Stimulated activated CD8-positive, alpha-beta memory T cell treated with anti-CD3 and anti-CD28 coated beads, Interleukin-2, amount 100 ng/mL, for 48 hours (primary cell): ENCODE results near the gene WIPI1.
A peak's percentile ranks its signal among the peaks of the same experiment; 100 is the strongest.

Experiments
- DNase-seq, 2 donors: peaks; one replicate each; pipeline ENCODE4 v3.0.0-alpha.2; 2020; ENCODE audit warnings: low read depth in 2 of 2

Gene WIPI1

DNA sequence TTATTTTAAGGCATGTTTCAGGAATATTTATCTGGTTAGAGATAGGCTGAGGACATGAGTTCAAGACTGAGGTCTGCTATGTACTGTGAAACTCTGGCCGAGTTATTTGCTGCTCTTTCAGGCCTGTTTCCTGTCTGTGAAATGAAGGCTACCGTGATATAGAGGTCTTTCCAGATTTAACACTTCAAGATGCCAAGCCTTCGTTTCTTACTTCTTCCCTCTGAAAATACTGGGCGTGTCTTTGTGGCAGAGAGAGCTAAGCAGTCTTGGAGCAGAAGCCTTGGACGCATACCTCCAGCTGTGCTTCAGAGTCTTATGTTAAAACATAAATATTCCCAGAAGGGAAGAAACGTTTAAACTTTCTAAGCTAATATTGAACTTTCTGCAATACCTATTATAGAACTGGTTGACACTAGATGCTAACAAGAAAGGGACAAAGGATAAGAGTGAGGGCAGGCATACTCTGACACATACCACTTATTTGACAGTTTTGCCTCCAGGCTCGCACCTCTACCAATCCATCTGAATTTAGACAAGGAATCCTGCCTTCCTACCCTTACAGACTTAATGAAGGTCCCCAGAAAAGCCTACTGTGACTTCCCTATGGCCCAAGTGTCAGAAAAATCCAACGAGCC, 17.5 kb downstream of the WIPI1 start:
- no peak for DNase-seq

GRCh38 chr17:68437979-68438822, 19.1 kb downstream of the WIPI1 start:
- DNase-seq = no peak

- DNase-seq = peak; percentile 62 to 72
Measured at GRCh38 chr17:68435876-68436842, 21.1 kb downstream of the WIPI1 start.

GRCh38 chr17:68435361-68435760, 21.9 kb downstream of the WIPI1 start:
- no peak for DNase-seq

DNA sequence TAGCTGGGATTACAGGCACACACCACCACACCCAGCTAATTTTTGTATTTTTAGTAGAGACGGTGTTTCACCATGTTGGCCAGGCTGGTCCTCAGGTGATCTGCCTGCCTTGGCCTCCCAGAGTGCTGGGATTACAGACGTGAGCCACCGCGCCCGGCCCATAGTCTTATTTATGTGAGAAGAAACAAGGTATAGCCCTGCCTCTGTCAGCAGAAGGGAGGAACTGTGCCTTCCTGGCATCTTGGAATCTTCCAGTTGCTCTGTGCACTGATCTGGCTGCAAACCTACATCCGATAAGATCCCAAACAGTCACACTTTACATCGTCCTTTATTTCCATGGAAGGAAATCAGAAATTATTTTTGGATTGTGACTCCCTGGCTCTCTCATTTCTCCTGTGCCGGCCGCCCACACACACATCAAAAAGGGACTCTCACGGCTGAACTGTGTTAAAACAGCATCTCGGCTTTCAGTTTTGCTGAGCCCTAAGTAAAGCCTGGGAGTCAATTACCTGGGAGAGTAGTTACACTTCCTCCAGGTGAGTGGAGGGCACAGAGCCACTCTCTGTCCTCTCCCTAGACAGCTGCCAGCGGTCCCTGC, 23.3 kb downstream of the WIPI1 start:
- no peak for DNase-seq

GRCh38 chr17:68433211-68433610, 24.1 kb downstream of the WIPI1 start:
- no peak for DNase-seq

- no peak for DNase-seq
Measured at GRCh38 chr17:68432086-68432864, 25.0 kb downstream of the WIPI1 start.

DNA sequence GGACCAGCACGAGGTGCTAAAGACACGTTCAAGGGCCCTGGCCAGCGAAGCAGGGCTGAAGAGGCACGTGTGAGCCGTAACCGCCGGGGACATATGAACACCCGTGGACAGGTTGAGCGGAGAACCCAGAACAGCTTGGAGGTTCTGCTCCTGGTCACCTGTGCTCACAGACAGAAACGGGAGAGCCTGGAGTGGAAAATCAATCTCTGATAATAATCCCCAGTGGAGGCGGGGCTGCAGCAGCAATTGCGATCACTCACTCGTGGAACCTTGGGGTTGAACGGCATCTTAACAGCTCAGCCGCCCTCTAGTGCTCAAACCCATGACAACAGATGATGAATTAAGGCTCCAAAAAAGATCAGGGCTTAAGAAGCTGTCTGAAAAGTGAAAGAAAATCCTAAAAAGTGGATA, 25.6 kb downstream of the WIPI1 start:
- DNase-seq = no peak

GRCh38 chr17:68431045-68431608, 26.2 kb downstream of the WIPI1 start:
- DNase-seq = no peak

DNA sequence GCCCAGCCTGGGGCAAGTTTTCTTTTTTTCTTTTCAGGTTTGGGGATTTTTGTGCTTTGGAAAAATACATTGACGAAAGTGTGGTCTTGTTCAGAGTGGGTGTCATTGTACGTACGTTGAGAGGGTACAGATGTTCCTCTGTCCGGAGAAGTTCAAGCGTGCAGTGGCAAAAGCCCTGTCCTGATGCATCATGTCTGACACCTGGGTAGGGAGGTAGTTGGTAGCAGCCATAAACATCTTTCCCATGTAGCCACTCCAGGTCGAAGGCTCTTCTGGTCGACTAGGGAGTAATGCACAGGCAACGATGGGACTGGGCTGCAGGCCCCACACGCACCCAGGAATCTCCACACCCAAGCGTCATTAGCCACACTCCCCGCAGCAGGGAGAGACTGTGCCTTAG, 27.4 kb downstream of the WIPI1 start:
- DNase-seq = no peak

GRCh38 chr17:68428498-68429172, 28.7 kb downstream of the WIPI1 start:
- no peak for DNase-seq

GRCh38 chr17:68427575-68427974, 29.7 kb downstream of the WIPI1 start:
- DNase-seq = no peak

- no peak for DNase-seq
Measured at GRCh38 chr17:68425979-68426378, 31.3 kb downstream of the WIPI1 start.

GRCh38 chr17:68424861-68425260, 32.4 kb downstream of the WIPI1 start:
- DNase-seq = no peak

- DNase-seq = no peak
Measured at GRCh38 chr17:68424203-68424602, 33.1 kb downstream of the WIPI1 start.

DNA sequence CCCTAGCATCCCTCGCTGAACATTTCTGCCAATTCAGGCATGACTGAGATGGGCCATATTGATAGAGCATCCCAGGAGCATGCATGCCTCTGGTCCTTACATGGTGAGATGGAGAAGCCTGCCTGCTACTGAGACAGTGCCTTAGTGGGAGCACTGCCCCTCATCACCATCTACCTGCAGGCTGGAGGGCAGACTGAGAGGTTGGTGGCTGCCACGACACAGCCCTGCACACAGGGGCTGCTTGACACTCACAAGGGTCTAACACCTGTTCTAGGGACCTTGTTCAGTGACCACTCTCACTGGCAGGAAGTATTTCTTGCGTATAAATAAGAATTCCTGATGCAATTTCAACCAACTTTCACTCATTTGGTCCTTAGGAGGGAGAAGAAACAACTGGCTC, 34.0 kb downstream of the WIPI1 start:
- DNase-seq = no peak

- DNase-seq = no peak
Measured at GRCh38 chr17:68422821-68423220, 34.5 kb downstream of the WIPI1 start.

DNA sequence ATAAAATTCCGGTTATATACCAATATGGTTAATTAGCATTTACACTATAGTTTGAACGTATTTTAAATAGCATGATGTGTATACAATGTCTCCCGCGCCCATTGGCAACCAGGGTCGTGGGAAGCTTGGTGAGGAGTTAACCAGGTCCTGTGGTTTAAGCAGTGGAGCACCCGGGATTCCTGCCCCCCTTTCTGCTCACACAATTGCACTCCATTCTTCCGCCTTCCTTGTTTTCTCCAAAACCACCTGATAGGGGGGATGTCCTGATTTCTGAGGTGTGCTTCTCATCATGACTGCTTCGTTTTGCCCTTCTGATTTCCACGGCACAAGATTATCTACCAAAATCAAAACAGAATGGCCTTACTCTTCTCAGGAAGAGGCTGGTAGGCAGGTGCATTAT, 35.8 kb downstream of the WIPI1 start:
- no peak for DNase-seq

DNA sequence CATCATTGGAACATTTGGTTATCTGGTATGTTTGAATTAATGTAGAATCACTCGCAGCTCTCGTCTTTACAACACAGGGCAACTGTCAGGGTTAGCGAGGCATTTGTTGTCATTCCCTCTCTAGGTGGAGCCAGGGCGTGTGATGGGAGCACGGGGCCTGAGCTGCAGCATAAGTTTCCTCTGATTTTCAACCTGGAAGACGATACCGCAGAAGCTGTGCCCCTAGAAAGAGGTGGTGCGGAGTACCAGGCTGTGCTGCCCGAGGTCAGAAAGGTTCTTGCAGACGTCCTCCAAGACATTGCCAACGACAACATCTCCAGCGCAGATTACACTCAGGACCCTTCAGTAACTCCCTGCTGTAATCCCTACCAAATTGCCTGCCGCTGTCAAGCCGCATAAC, 37.2 kb downstream of the WIPI1 start:
- DNase-seq = no peak

DNA sequence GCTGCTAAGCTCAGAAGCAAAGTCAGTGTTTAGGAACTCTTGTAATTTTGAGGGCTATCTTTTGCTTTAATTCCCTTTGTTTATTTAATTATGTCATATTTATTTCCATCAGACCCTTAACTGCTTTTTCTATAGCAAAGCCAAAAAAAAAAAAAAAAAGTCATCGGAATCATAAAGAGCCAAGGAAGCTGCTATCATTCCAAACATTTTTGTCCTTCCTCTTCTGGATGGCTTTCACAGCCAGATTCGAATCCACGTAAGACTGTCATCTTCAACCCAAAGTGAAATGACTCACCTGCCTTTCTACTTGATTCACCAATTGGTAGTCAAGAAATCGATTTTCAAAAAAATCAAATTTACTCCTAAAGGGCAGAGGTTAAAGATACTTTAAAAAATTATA, 38.4 kb downstream of the WIPI1 start:
- DNase-seq = no peak
